ENCODE results near the gene CAMK1. TPM values are rescaled to one million over a fixed set of nuclear protein-coding genes. Genes with fewer than 3 reads are reported as not detected.
A peak's percentile ranks its signal among the peaks of the same experiment; 100 is the strongest.

CAMK1 gene
- total and polyA plus RNA-seq, 9 of the 15 experiments (the other 6 are each of a cell fraction or from before 2014, with no cell fraction given) = 0.23 to 10.7 (median 6.0) TPM

GRCh38 chr3:9793161-9793781 is 23.5 kb upstream of the CAMK1 start (continued):
- TF ChIP-seq ZBTB40 (IDR thresholded peaks at IDR 0.05) (no peak; the same call in 1 of the 2 replicates), ZBTB40 (CRISPR knock-in tag; IDR thresholded peaks at IDR 0.05) (no peak), STAT6 (CRISPR knock-in tag; IDR thresholded peaks at IDR 0.05) (no peak), SUPT5H (IDR thresholded peaks at IDR 0.05) (peak; percentile 19), ZNF639 (CRISPR knock-in tag; conservative IDR thresholded peaks at IDR 0.05 in 1 of 2, IDR thresholded peaks at IDR 0.05 in 1 of 2) (peak in 1 of 2 experiments; percentile 9; a peak in 1 of 4 replicates), ADNP (tag; IDR thresholded peaks at IDR 0.05) (no peak), DDX20 (tag; IDR thresholded peaks at IDR 0.05; ENCODE audit: low read depth) (no peak), TEAD2 (tag; IDR thresholded peaks at IDR 0.05) (no peak), TRIM25 (IDR thresholded peaks at IDR 0.05; ENCODE audit: borderline replicate concordance) (no peak), ZNF263 (CRISPR knock-in tag; IDR thresholded peaks at IDR 0.05; ENCODE audit: borderline replicate concordance) (peak; percentile 91), HDGF (IDR thresholded peaks at IDR 0.05) (peak; percentile 76; the same call in 1 of the 2 replicates), GTF2E2 (tag; IDR thresholded peaks at IDR 0.05) (peak; percentile 84), EP300 (IDR thresholded peaks at IDR 0.05; ENCODE audit: low read length) (no peak)
